H1 (cell line): ENCODE data around the gene DOCK3. TPM values are rescaled to one million over a fixed set of nuclear protein-coding genes. Genes with fewer than 3 reads are reported as not detected.

Experiments
- CTCF ChIA-PET: fragments of 300-600 bp; sonication (Branson Sonifier 250); formaldehyde crosslinking; loops from one replicate; lab custom pipeline; 2021; ENCODE audit not compliant: partially characterized antibody; lab: Charles Lee
- POLR2A ChIA-PET: fragments of 300-600 bp; sonication (Branson Sonifier 250); formaldehyde crosslinking; loops from one replicate; lab custom pipeline; 2021; ENCODE audit warnings: inconsistent platforms; ENCODE audit not compliant: partially characterized antibody; lab: Charles Lee
- DNase-seq, 2 experiments: peaks; one replicate each; pipeline versions ENCODE4 v3.0.0 to v3.0.0-alpha.2; 2010 to 2022; ENCODE audit warnings: low spot score in 2 of 2, low read depth in 1 of 2, mixed read lengths in 1 of 2
- FAIRE-seq: peaks from 2 replicates; lab custom pipeline; 2011; peaks lifted over from hg19 to GRCh38; lab: Jason Lieb, UNC
- H2AFZ ChIP-seq: 2 replicates; pipeline ENCODE4 v1.8.1; 2012; ENCODE audit warnings: low read length, inconsistent platforms
- H2AK5ac ChIP-seq: 2 replicates; pipeline ENCODE4 v1.6.1; 2013; ENCODE audit warnings: low read depth, low read length
- H2BK120ac ChIP-seq: replicated peaks from 2 replicates; pipeline ENCODE3; 2013; ENCODE audit warnings: low read depth, low read length, inconsistent platforms
- H2BK12ac ChIP-seq: 2 replicates; pipeline ENCODE4 v1.6.1; 2013; ENCODE audit warnings: low read depth, low read length
- H2BK15ac ChIP-seq: 2 replicates; pipeline ENCODE4 v1.6.1; 2013; ENCODE audit warnings: low read length
- H2BK20ac ChIP-seq: 2 replicates; pipeline ENCODE4 v1.6.1; 2013; ENCODE audit warnings: low read length
- H2BK5ac ChIP-seq: 2 replicates; pipeline ENCODE4 v1.6.1; 2013; ENCODE audit warnings: low read depth, low read length
- H3K14ac ChIP-seq: 2 replicates; pipeline ENCODE4 v1.6.1; 2013; ENCODE audit warnings: inconsistent platforms; ENCODE audit not compliant: insufficient read length
- H3K18ac ChIP-seq: 2 replicates; pipeline ENCODE4 v1.6.1; 2013; ENCODE audit warnings: low read length; ENCODE audit errors: extremely low read depth
- H3K23ac ChIP-seq: 2 replicates; pipeline ENCODE4 v1.6.1; 2013; ENCODE audit warnings: inconsistent platforms; ENCODE audit not compliant: insufficient read length
- H3K23me2 ChIP-seq: 2 replicates; pipeline ENCODE4 v1.6.1; 2013; ENCODE audit warnings: low read depth, low read length
- H3K27ac ChIP-seq: 2 replicates; pipeline ENCODE4 v1.6.1; 2011; ENCODE audit warnings: low read depth, low read length, inconsistent platforms
- H3K27me3 ChIP-seq, 4 experiments: replicated peaks in 1 of 4; 1 replicate in 1 of 4; 2 replicates in 3 of 4; pipeline versions ENCODE4 v1.6.1 to v1.8.1; 2011 to 2013; ENCODE audit warnings: low read length in 3 of 4, mild to moderate bottlenecking in 3 of 4, inconsistent platforms in 2 of 4, mixed read lengths in 2 of 4, moderate library complexity in 1 of 4; ENCODE audit not compliant: control insufficient read depth in 3 of 4, insufficient read depth in 3 of 4; ENCODE audit errors: extremely low read depth in 1 of 4
- H3K36me3 ChIP-seq, 4 experiments: 2 replicates each; pipeline versions ENCODE4 v1.6.1 to v1.8.1; 2011 to 2013; ENCODE audit warnings: mild to moderate bottlenecking in 4 of 4, low read length in 3 of 4, moderate library complexity in 2 of 4, control low read depth in 1 of 4, inconsistent platforms in 1 of 4; ENCODE audit not compliant: insufficient read depth in 4 of 4, control insufficient read depth in 2 of 4
- H3K4ac ChIP-seq: replicated peaks from 2 replicates; pipeline ENCODE3; 2013; ENCODE audit warnings: low read length, low read depth, mixed read lengths, inconsistent platforms; ENCODE audit not compliant: insufficient read length
- H3K4me1 ChIP-seq, 4 experiments: replicated peaks in 1 of 4; 1 replicate in 1 of 4; 2 replicates in 3 of 4; pipeline versions ENCODE4 v1.6.1 to v1.8.1; 2011 to 2013; ENCODE audit warnings: low read length in 3 of 4, inconsistent platforms in 2 of 4, mixed read lengths in 1 of 4; ENCODE audit not compliant: insufficient read depth in 4 of 4, control insufficient read depth in 3 of 4
- H3K4me2 ChIP-seq, 2 experiments: 2 replicates each; pipeline versions ENCODE4 v1.6.1 to v1.8.1; 2011 to 2013; ENCODE audit warnings: low read depth in 2 of 2, low read length in 2 of 2, control low read depth in 1 of 2, inconsistent platforms in 1 of 2, mild to moderate bottlenecking in 1 of 2; ENCODE audit not compliant: insufficient read depth in 1 of 2
- H3K4me3 ChIP-seq, 4 experiments: fragments of 200-600, 300-600 bp in 1 of 4; sonication (generic), shearing (Covaris generic), sonication (Bioruptor Twin) in 1 of 4; 2 replicates each; pipeline versions ENCODE4 v1.5.1 to v1.8.1; 2011 to 2016; ENCODE audit warnings: low read length in 4 of 4, low read depth in 3 of 4, control low read depth in 2 of 4, inconsistent platforms in 2 of 4, mild to moderate bottlenecking in 2 of 4, mixed read lengths in 1 of 4, moderate library complexity in 1 of 4; ENCODE audit not compliant: insufficient read depth in 2 of 4; ENCODE audit errors: extremely low read depth in 1 of 4
- H3K56ac ChIP-seq: replicated peaks from 2 replicates; pipeline ENCODE3; 2013; ENCODE audit warnings: low read depth, mild to moderate bottlenecking, mixed read lengths, low read length, inconsistent platforms; ENCODE audit not compliant: insufficient read length
- H3K79me1 ChIP-seq: 2 replicates; pipeline ENCODE4 v1.6.1; 2013; ENCODE audit warnings: low read depth, low read length, control low read depth
- H3K79me2 ChIP-seq, 2 experiments: 2 replicates each; pipeline versions ENCODE4 v1.6.1 to v1.8.1; 2012 to 2013; ENCODE audit warnings: low read length in 2 of 2, mild to moderate bottlenecking in 2 of 2, inconsistent platforms in 1 of 2; ENCODE audit not compliant: insufficient read depth in 2 of 2, control insufficient read depth in 1 of 2
- H3K9ac ChIP-seq, 4 experiments: replicated peaks in 1 of 4; 1 replicate in 1 of 4; 2 replicates in 3 of 4; pipeline versions ENCODE4 v1.6.1 to v1.8.1; 2011 to 2013; ENCODE audit warnings: low read depth in 3 of 4, low read length in 3 of 4, control low read depth in 2 of 4, mild to moderate bottlenecking in 2 of 4, moderate library complexity in 2 of 4, inconsistent platforms in 1 of 4; ENCODE audit errors: extremely low read depth in 1 of 4
- H3K9me3 ChIP-seq, 2 experiments: 2 replicates each; pipeline versions ENCODE4 v1.6.1 to v1.8.1; 2012 to 2013; ENCODE audit warnings: mild to moderate bottlenecking in 2 of 2, moderate library complexity in 2 of 2, control low read depth in 1 of 2, inconsistent platforms in 1 of 2, low read depth in 1 of 2, low read length in 1 of 2, mixed read lengths in 1 of 2; ENCODE audit not compliant: insufficient read depth in 2 of 2
- H4K20me1 ChIP-seq, 2 experiments: replicated peaks in 1 of 2; 2 replicates each; pipeline versions ENCODE3 to v1.8.1; 2011 to 2013; ENCODE audit warnings: inconsistent platforms in 2 of 2, low read length in 2 of 2, mild to moderate bottlenecking in 1 of 2; ENCODE audit not compliant: insufficient read depth in 2 of 2, control insufficient read depth in 1 of 2
- H4K5ac ChIP-seq: 2 replicates; pipeline ENCODE4 v1.6.1; 2013; ENCODE audit warnings: low read length, low read depth, mixed read lengths, inconsistent platforms; ENCODE audit not compliant: insufficient read length
- H4K8ac ChIP-seq: 2 replicates; pipeline ENCODE4 v1.8.0; 2013; ENCODE audit warnings: mild to moderate bottlenecking, moderate library complexity, low read length, inconsistent platforms; ENCODE audit not compliant: insufficient read depth; ENCODE audit errors: extremely low read depth
- H4K91ac ChIP-seq: replicated peaks from 2 replicates; pipeline ENCODE3; 2013; ENCODE audit warnings: low read length, mixed read lengths, inconsistent platforms; ENCODE audit not compliant: insufficient read length
- POLR2AphosphoS5 ChIP-seq: IDR thresholded peaks from 2 replicates; pipeline ENCODE4 v1.6.1; 2011; ENCODE audit warnings: low read depth, low read length
- TAF1 ChIP-seq: IDR thresholded peaks from 2 replicates; pipeline ENCODE4 v1.6.1; 2011; ENCODE audit warnings: mild to moderate bottlenecking, low read depth, low read length
- WGBS, 2 experiments: shearing (Covaris generic) in 1 of 2; methylation state at CpG; one replicate each; pipeline versions ENCODE4 v1.1.6 to v1.1.7; 2013 to 2015; ENCODE audit warnings: low lambda C conversion rate in 2 of 2, mixed read lengths in 2 of 2, inconsistent platforms in 1 of 2, low coverage in 1 of 2, missing lambda C conversion rate in 1 of 2; ENCODE audit not compliant: insufficient replicate concordance in 2 of 2, insufficient coverage in 1 of 2, insufficient read length in 1 of 2; ENCODE audit errors: extremely low coverage in 1 of 2, missing lambda C conversion rate in 1 of 2; 5-methylcytosine and 5-hydroxymethylcytosine counted together
- polyA plus RNA-seq, 7 experiments: library from polyadenylated mRNA; depleted of rRNA in 3 of 7; stranded (reverse) in 5 of 7; unstranded in 2 of 7; fragments of >200 nt in 5 of 7; fragments of 200-250 nt in 2 of 7; gene quantifications; 1 replicate in 5 of 7; 2 replicates in 1 of 7; 4 replicates in 1 of 7; pipeline versions ENCODE4 v1.2.1 to v1.2.3, GENCODE V29; 2011 to 2013; ENCODE audit warnings: missing spikeins in 2 of 7, mixed read lengths in 2 of 7
- total RNA-seq: library from RNA; stranded (reverse); fragmentation: NEBNext Ultra II Directional; extraction: Animal tissue kit (Norgen Biotek cat#: 25700); gene quantifications from 2 replicates; pipeline ENCODE4 v1.2.1, GENCODE V29; 2021

The DOCK3 gene
- total and polyA plus RNA-seq, 2 of the 8 experiments (the other 6 are each of a cell fraction or from before 2014, with no cell fraction given) = 2.7 to 5.0 TPM

GRCh38 chr3:51393564-51393963 lies 718.8 kb downstream of the DOCK3 start:
- Histone ChIP-seq H3K79me2 (peaks cover 22 to 44% of the 10 kb centered on the region in 2 experiments), H2AFZ (no peak overlapping the region), H4K8ac (peak overlapping the region; percentile 51), H3K9ac (no peak overlapping the region), H3K27me3 (no peaks in the 10 kb centered on the region), H3K4me1 (peaks cover 0 to 23% (median 14%) of the 10 kb centered on the region in 4 experiments; a peak in 5 of 7 replicates), H3K23ac (no peak overlapping the region), H2BK120ac (no peak overlapping the region), H4K5ac (no peak overlapping the region), H3K4me3 (peak overlapping the region in 1 of 4 experiments; percentile 83; a peak in 2 of 8 replicates), H3K14ac (no peak overlapping the region), H3K36me3 (peaks cover 30 to 77% (median 41%) of the 10 kb centered on the region in 4 experiments), H3K4me2 (peak overlapping the region; percentile 23 to 52; a peak in 1 of 4 replicates), H3K79me1 (peaks cover 17% of the 10 kb centered on the region), H2BK12ac (no peak overlapping the region), H4K91ac (no peak overlapping the region), H2BK20ac (no peak overlapping the region), H2BK15ac (no peak overlapping the region), H4K20me1 (peaks cover 37 to 38% of the 10 kb centered on the region in 2 experiments), H3K4ac (no peak overlapping the region), H3K56ac (no peak overlapping the region), H2BK5ac (0 out of 2 replicates have a peak overlapping the region, but pooled peaks have one; percentile 25), H2AK5ac (no peak overlapping the region), H3K27ac (no peak overlapping the region), H3K23me2 (peaks cover 9% of the 10 kb centered on the region; the same call in 1 of the 2 replicates), H3K9me3 (no peaks in the 10 kb centered on the region; a peak in 1 of 4 replicates), H3K18ac (no peak overlapping the region)
- CTCF ChIA-PET = interaction anchor here (1.1 to 2.2 kb wide), 6 partner anchors 10 to 778 kb away, joined by 3 to 8 read pairs (median 4); no protein-coding TSS in a partner anchor
- POLR2A ChIA-PET = interaction anchor here (1.1 to 2.8 kb wide), 7 partner anchors 8 to 106 kb away, joined by 3 to 9 read pairs (median 6); partner anchors contain the start of genes DCAF1 and MANF
- WGBS, 2 experiments = 91% methylated on average over 13 of the region's 14 CpGs; no CpG with 5 or more reads in 1 of the 2 experiments
- FAIRE-seq = no peak
- DNase-seq = no peak
- TF ChIP-seq TAF1 = no peak
- TF ChIP-seq POLR2AphosphoS5 = peak; percentile 34; the same call in 1 of the 2 replicates
